ENCODE results near the gene ASAP2. TPM values are rescaled to one million over a fixed set of nuclear protein-coding genes. Genes with fewer than 3 reads are reported as not detected.

Gene ASAP2
- total RNA-seq, 1 donor from 2014 or later, result 68.6 TPM

DNA sequence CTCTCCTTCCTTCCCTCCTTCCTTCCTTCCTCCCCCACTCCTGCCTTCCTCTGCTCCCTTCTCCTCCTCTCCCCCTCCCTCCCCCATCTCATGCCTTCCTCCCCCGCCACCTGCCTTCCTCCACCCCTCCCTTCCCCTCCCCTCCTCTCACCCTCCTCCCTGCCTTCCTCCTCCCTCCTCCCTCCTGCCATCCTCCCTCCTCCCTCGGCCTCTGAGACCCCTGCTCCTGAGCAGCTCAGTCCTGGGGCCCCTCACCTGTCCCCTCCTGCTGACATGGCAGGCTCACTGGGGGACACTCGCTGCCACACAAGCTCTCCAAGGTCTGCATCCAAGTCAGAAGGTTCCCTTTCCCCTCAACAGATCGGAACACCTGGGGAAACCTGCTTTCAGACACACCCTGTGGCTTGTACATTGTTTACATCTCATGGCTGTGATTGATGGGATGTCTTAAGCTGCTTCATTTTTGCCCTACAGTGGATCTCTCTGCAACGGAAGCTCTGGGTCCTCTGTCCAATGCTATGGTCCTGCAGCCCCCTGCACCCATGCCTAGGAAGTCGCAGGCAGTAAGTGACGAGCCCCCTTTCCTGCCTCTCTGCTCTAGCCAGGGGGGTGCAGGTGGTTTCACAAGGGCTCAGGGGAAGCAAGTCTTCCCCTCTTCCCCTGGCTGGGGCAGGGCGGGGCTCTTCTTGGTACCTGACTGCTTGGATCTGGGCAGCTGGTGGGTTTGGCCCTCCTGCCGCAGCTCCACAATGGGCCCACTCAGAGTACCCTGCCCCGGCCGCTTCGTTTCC is 193.9 kb downstream of the ASAP2 start:
- DNase-seq (ENCODE audit: low read depth), result no peak

- no peak for DNase-seq (ENCODE audit: low read depth)
Measured at GRCh38 chr2:9401059-9401547, 194.5 kb downstream of the ASAP2 start.

DNA sequence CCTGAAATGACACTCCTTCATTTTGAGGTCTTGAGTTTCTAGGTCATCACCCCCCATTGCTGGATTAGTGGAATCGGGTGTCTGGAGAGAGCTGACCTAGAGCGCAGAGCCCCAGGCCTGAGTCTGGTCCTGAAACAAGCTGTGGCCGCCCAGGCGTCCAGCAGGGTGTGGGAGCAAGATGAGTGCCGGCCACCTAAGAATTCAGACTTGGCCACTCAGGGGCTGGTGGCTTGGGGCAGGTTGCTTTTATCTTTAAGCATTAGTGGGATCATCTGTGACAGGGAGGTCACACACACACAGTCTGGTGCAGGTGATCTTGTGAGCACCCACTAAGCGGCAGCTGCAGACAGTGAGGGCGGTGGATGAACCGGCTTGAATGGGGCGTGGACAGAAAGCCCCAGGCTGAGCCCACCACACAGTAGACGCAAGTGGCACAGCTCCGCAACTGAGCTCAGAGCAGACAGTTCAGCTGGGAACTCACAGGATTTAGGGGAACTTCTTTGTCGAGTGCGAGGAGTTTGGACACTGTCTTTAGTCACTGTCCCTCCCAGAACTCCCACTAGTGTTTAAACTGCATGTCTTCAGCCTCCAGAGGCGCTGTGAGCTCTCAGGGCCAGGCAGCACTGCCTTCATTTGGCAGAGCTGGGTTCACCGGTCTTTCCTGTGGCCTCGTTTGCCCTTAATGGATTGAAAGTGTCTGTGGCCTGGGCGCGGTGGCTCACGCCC is 195.2 kb downstream of the ASAP2 start:
- DNase-seq (ENCODE audit: low read depth), result no peak

GRCh38 chr2:9403924-9404323 is 197.3 kb downstream of the ASAP2 start:
- peak; percentile 36 for DNase-seq (ENCODE audit: low read depth)

DNA sequence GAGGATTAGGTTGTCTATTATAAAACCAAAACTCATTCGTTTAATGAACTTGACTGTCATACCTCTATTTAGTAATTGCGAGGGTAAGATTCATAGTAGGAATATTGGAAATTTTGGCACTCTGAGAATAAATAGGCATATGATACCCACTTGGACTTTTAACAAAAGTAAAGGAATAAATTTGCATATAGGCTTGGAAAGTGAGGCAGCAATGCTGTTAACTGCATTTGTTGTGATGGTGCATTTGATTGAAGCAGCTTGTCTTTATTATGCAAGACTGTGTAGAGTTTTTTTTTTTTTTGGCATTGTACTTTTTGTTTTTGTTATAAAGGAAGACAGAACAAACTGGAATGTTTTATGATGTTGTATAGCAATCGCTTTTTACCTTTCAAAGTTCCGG is 197.8 kb downstream of the ASAP2 start:
- DNase-seq (ENCODE audit: low read depth), result no peak

DNA sequence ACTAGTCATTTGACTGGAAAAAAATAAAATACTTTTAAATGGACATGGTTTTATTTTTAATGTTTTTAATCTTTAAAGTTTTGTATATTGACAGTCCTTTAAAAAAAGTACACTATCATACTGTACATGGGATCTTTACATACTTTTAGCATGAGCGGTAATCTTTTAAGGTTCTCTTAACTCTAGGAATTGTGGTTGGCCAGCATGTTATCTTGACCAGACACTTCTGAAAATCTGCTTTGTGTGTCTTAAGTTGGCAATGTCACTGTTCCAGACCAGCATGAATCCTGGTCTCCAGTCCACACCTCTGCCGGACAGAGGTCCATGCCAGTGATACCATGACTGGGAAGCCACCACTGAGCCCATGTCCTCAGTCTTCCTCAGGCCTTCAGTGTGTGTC is 199.0 kb downstream of the ASAP2 start:
- no peak for DNase-seq (ENCODE audit: low read depth)

GRCh38 chr2:9406529-9407362 is 200.1 kb downstream of the ASAP2 start:
- DNase-seq (ENCODE audit: low read depth), result no peak

GRCh38 chr2:9407363-9407811 is 200.8 kb downstream of the ASAP2 start:
- no peak for DNase-seq (ENCODE audit: low read depth)

DNA sequence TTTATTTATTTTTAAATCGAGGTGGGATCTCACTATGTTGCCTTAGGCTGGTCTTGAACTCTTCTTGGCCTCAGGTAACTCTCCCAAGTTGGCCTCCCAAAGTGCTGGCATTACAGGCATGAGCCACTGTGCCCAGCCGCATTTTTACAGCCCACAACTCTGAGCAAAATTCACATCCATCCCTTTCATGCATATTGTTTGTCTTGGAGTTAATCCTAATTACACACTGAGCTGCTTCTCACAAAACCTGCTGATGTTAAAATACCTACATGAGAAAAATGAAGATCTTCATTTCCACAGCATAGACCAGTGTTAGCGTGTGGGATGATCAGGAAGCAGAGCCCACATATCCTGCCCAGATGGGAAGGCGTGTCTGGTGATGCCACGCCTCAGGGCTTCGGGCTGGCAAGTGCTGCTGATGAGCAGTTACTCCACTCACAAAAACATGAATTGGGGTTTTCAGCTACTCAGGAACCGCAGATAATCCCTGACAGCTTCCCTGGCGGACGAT is 202.1 kb downstream of the ASAP2 start:
- DNase-seq (ENCODE audit: low read depth), result peak; percentile 32

DNA sequence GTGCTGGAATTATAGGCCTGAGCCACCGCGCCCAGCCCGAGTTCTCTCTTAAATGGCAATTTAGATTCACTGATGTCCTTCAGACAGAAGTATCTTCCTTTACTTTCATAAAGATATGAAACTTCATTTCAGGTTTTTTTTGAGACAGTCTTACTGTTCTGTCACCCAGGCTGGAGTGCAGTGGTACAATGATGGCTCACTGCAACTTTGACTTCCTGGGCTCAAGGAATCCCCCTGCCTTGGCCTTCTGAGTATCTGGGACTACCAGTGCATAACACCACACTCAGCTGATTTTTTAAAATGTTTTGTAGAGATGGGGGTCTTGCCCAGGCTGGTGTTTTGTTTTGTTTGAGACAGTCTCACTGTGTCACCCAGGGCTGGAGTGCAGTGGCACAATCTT is 203.5 kb downstream of the ASAP2 start:
- no peak for DNase-seq (ENCODE audit: low read depth)

- DNase-seq (ENCODE audit: low read depth), result no peak
Measured at GRCh38 chr2:9412781-9413180, 206.2 kb downstream of the ASAP2 start.

- no peak for DNase-seq (ENCODE audit: low read depth)
Measured at GRCh38 chr2:9415516-9416169, 209.0 kb downstream of the ASAP2 start.

DNA sequence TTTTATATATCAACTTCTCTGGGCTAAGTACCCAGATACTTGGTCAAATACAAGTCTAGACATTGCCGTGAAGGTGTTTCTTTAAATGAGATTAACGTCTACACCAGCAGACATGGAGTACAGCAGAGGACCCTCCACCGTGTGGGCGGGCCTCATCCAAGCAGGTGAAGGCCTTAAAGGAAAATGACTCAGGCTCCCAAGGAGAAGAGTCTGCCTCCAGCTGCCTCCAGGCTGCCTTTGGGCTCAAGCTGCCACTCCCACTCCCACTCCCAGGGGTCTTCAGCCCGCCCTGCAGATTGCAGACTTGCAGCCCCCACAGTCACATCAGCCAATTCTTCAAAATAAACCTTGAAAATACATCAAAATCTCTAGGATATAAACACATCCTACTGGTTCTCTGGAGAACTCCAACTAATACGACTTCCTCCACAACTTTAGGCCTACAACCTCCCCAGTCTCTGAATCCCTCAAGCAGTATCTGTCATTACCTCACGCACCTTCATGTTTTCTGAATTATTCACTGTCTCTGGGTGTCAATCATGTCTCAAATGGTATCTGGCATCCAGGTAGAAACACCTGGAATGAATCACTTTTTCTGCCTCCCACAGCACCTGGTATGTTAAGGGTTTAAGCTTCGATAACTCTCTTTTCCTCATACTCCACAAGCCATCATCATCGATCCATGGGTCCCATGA is 209.8 kb downstream of the ASAP2 start:
- peak; percentile 38 for DNase-seq (ENCODE audit: low read depth)

GRCh38 chr2:9416962-9417316 is 210.3 kb downstream of the ASAP2 start:
- no peak for DNase-seq (ENCODE audit: low read depth)

DNA sequence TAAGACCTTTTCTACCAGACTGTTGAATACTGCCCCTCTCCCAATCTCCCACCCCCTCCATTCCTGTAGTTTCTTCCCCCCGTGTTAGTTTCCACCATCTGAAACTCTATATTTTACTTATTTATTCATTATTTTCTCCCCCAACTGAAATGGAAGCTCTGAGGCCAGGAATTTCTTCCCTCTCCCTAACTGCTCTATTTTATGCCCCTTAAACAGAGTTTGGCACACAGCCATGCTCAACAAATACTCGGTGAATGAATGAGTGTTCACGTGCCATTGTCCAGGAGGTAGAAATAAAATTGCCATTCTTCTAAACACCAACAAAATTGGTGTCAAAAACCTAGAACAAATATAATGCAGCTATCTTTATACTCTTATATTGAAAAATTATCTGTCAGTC is 211.1 kb downstream of the ASAP2 start:
- DNase-seq (ENCODE audit: low read depth), result no peak

DNA sequence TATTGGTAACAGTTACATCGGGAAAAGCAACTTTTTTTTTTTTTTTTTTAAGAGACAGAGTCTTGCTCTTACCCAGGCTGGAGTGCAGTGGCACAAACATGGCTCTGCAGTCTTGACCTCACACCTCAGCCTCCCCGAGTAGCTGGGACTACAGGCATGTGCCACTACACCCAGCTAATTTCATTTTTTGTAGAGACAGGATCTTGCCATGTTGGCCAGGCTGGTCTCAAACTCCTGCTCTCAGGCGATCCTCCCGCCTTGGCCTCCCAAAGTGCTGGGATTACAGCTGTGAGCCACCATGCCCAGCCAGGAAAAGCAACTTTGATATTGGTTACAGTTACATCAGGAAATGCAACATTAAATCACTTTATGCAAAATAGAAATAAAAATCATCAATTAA is 212.1 kb downstream of the ASAP2 start:
- no peak for DNase-seq (ENCODE audit: low read depth)

DNA sequence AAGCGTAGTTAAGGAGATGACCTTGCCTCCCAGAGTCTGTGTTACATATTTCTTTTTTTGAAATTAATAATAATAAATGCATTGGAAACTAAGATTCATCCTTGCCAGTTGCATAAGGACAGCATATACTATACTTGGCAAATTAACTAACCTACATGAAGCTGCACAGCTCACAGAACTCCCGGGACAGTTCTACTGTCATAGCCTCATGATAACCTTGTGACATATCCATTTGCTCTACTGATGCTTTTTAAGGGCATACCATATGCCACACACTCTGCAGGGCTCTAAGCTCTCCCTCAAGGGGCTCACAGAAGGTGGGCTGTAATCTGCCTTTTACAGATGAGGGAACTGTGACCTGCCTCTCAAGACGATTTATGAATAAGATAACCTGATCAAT is 212.9 kb downstream of the ASAP2 start:
- no peak for DNase-seq (ENCODE audit: low read depth)

GRCh38 chr2:9420495-9420894 is 213.9 kb downstream of the ASAP2 start:
- DNase-seq (ENCODE audit: low read depth), result no peak

- DNase-seq (ENCODE audit: low read depth), result no peak
Measured at GRCh38 chr2:9422321-9423099, 215.9 kb downstream of the ASAP2 start.
